K562 (cell line): ENCODE results near the gene POLR3H. TPM values are rescaled to one million over a fixed set of nuclear protein-coding genes. Genes with fewer than 3 reads are reported as not detected.

Experiments used
- ATF6 ChIP-seq: sonication (generic); formaldehyde crosslinking; IDR thresholded peaks from 2 replicates; pipeline ENCODE4 v1.4.0; 2020; ENCODE audit warnings: mild to moderate bottlenecking, missing genetic modification reagents
- ATF7 ChIP-seq: fragments of 450-650 bp; IDR thresholded peaks from 2 replicates; pipeline ENCODE4 v1.7.1; 2014; ENCODE audit warnings: mild to moderate bottlenecking, moderate library complexity
- CEBPB ChIP-seq: fragments of 450-650 bp; IDR thresholded peaks from 2 replicates; pipeline ENCODE4 v1.6.1; 2016; ENCODE audit warnings: missing genetic modification characterization, missing compliant biosample characterization
- CEBPG ChIP-seq, 3 experiments: fragments of 200-800 bp in 1 of 3; sonication (Bioruptor generic) in 1 of 3; sonication (generic) in 1 of 3; formaldehyde crosslinking in 1 of 3; IDR thresholded peaks in 2 of 3; conservative IDR thresholded peaks in 1 of 3; 2 replicates each; pipeline versions ENCODE4 v1.6.1 to v1.8.0; 2016 to 2022; ENCODE audit warnings: missing compliant biosample characterization in 2 of 3, missing genetic modification characterization in 2 of 3, mild to moderate bottlenecking in 1 of 3, missing genetic modification reagents in 1 of 3
- SMAD2 ChIP-seq: fragments of 150-350 bp; IDR thresholded peaks from 2 replicates; pipeline ENCODE4 v1.6.1; 2014; ENCODE audit warnings: low read depth, mild to moderate bottlenecking, low read length
- ZNF143 ChIP-seq: sonication (generic); formaldehyde crosslinking; IDR thresholded peaks from 2 replicates; pipeline ENCODE4 v1.9.0; 2022; ENCODE audit warnings: mild to moderate bottlenecking, missing genetic modification reagents
- ZNF277 ChIP-seq: fragments of 250-450 bp; sonication (Bioruptor Pico); IDR thresholded peaks from 2 replicates; pipeline ENCODE4 v1.8.0; 2022; ENCODE audit warnings: inconsistent platforms, mild to moderate bottlenecking, moderate library complexity, borderline replicate concordance
- polyA plus RNA-seq, 8 experiments: library from polyadenylated mRNA; depleted of rRNA in 4 of 8; stranded (reverse) in 5 of 8; unstranded in 3 of 8; fragments of >200 nt; fragmentation: Nextera tagmentation in 2 of 8; fragmentation: Illumina TruSeq in 1 of 8; extraction: Ambion mirVana in 2 of 8; extraction: Trizol in 1 of 8; gene quantifications; 2 replicates each; pipeline versions ENCODE4 v1.2.1 to v1.2.3, GENCODE V29; 2011 to 2014; ENCODE audit warnings: inconsistent platforms in 1 of 8, missing spikeins in 1 of 8
- total RNA-seq, 7 experiments: library from RNA; depleted of rRNA in 6 of 7; stranded (reverse); fragments of >200 nt in 6 of 7; fragmentation: Illumina TruSeq in 2 of 7; extraction: Trizol in 2 of 7; gene quantifications; 2 replicates each; pipeline versions ENCODE4 v1.2.1 to v1.2.3, GENCODE V29; 2011 to 2021; ENCODE audit warnings: low replicate concordance in 1 of 7

Gene POLR3H
- total and polyA plus RNA-seq, 9 of the 15 experiments (the other 6 are each of a cell fraction or from before 2014, with no cell fraction given): 5.3 to 48.4 (median 22.2) TPM

GRCh38 chr22:41567512-41567768 is 23.2 kb upstream of the POLR3H start (continued):
- TF ChIP-seq ZNF277 (CRISPR knock-in tag) (no peak), CEBPG (CRISPR knock-in tag; IDR thresholded peaks at IDR 0.05) (no peak), CEBPG (tag; conservative IDR thresholded peaks at IDR 0.05 in 1 of 2, IDR thresholded peaks at IDR 0.05 in 1 of 2) (no peak), SMAD2 (no peak), ATF7 (no peak), ZNF143 (CRISPR knock-in tag) (no peak), CEBPB (tag) (no peak), ATF6 (CRISPR knock-in tag) (no peak)
